ENCODE data around the gene CRY1. TPM values are rescaled to one million over a fixed set of nuclear protein-coding genes. Genes with fewer than 3 reads are reported as not detected.

CRY1 gene
- total and polyA plus RNA-seq, 9 of the 15 experiments (the other 6 are each of a cell fraction or from before 2014, with no cell fraction given), result 8.7 to 33.3 (median 25.2) TPM

- TF ChIP-seq LEF1 (IDR thresholded peaks at IDR 0.05) (peak; percentile 70; the same call in 1 of the 2 replicates), CREB3 (tag; conservative IDR thresholded peaks at IDR 0.05; ENCODE audit: low read depth) (no peak), MED1 (CRISPR knock-in tag; IDR thresholded peaks at IDR 0.05; ENCODE audit: borderline replicate concordance) (no peak), RCOR1 (IDR thresholded peaks at IDR 0.05; ENCODE audit: borderline replicate concordance in 1 of 2, low read depth in 2 of 2, low read length in 2 of 2) (no peak), ZNF12 (CRISPR knock-in tag; IDR thresholded peaks at IDR 0.05) (no peak), DPF2 (IDR thresholded peaks at IDR 0.05) (0 out of 2 replicates have a peak, but pooled peaks have one; percentile 19), ETS2 (tag; IDR thresholded peaks at IDR 0.05; ENCODE audit: borderline replicate concordance, poor library complexity, severe bottlenecking) (no peak), NR2C2 (CRISPR knock-in tag; IDR thresholded peaks at IDR 0.05) (no peak; the same call in none of the 2 replicates), NR2C2 (tag; IDR thresholded peaks at IDR 0.05) (no peak), PRPF4 (IDR thresholded peaks at IDR 0.05; ENCODE audit: insufficient read depth, low read depth, low read length, poor library complexity, severe bottlenecking) (no peak), ATF1 (CRISPR knock-in tag; IDR thresholded peaks at IDR 0.05) (no peak), ATF1 (tag; IDR thresholded peaks at IDR 0.05) (peak; percentile 92), COPS2 (conservative IDR thresholded peaks at IDR 0.05) (no peak), TSHZ1 (CRISPR knock-in tag; IDR thresholded peaks at IDR 0.05) (no peak), ESRRA (IDR thresholded peaks at IDR 0.05; ENCODE audit: borderline replicate concordance, low read depth) (peak; percentile 66; the same call in 1 of the 2 replicates), ZNF253 (CRISPR knock-in tag; conservative IDR thresholded peaks at IDR 0.05) (no peak), XRCC4 (IDR thresholded peaks at IDR 0.05; ENCODE audit: extremely low read depth, insufficient read depth, insufficient read length) (no peak)
- TF ChIP-seq, protein P1, sequence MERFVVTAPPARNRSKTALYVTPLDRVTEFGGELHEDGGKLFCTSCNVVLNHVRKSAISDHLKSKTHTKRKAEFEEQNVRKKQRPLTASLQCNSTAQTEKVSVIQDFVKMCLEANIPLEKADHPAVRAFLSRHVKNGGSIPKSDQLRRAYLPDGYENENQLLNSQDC (CRISPR knock-in tag; IDR thresholded peaks at IDR 0.05), result peak; percentile 50
- TF ChIP-seq, protein P2, sequence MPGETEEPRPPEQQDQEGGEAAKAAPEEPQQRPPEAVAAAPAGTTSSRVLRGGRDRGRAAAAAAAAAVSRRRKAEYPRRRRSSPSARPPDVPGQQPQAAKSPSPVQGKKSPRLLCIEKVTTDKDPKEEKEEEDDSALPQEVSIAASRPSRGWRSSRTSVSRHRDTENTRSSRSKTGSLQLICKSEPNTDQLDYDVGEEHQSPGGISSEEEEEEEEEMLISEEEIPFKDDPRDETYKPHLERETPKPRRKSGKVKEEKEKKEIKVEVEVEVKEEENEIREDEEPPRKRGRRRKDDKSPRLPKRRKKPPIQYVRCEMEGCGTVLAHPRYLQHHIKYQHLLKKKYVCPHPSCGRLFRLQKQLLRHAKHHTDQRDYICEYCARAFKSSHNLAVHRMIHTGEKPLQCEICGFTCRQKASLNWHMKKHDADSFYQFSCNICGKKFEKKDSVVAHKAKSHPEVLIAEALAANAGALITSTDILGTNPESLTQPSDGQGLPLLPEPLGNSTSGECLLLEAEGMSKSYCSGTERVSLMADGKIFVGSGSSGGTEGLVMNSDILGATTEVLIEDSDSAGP (CRISPR knock-in tag; IDR thresholded peaks at IDR 0.05), result no peak
- TF ChIP-seq, protein P3, sequence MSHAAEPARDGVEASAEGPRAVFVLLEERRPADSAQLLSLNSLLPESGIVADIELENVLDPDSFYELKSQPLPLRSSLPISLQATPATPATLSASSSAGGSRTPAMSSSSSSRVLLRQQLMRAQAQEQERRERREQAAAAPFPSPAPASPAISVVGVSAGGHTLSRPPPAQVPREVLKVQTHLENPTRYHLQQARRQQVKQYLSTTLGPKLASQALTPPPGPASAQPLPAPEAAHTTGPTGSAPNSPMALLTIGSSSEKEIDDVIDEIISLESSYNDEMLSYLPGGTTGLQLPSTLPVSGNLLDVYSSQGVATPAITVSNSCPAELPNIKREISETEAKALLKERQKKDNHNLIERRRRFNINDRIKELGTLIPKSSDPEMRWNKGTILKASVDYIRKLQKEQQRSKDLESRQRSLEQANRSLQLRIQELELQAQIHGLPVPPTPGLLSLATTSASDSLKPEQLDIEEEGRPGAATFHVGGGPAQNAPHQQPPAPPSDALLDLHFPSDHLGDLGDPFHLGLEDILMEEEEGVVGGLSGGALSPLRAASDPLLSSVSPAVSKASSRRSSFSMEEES (CRISPR knock-in tag; IDR thresholded peaks at IDR 0.05), result peak; percentile 85
Observed at GRCh38 chr12:107093417-107094182, at the start of gene CRY1 (continued).

Measured in K562 (cell line).